HG03457 (cell line): ENCODE measurements around the gene P2RY14.
A peak's percentile ranks its signal among the peaks of the same experiment; 100 is the strongest.

Source experiments
- ATAC-seq: cut with Tn5 transposase; IDR thresholded peaks from one replicate; pipeline ENCODE4 v1.9.1; 2021; ENCODE audit warnings: moderate number of reproducible peaks; ENCODE audit not compliant: unreplicated experiment

Gene P2RY14

DNA sequence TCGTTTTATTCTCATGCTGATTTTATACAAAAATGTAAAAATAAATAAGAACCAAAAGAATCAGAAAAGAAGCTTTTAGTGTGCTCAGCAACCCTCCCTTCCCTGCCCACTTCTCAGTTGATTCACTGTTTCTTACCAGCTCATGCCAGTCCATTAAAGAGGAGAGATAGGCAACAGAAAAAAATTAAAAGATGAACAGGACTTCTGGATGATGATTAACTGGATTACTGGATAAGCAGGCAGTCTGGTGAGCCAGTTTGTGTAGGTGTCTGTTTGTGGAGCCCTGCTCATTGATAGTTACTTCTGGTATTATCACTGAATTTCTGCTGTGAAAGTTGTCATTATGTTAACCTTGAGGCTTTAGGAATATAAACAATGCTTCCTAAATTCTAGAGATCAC, 60.2 kb downstream of the P2RY14 start:
- no peak for ATAC-seq

DNA sequence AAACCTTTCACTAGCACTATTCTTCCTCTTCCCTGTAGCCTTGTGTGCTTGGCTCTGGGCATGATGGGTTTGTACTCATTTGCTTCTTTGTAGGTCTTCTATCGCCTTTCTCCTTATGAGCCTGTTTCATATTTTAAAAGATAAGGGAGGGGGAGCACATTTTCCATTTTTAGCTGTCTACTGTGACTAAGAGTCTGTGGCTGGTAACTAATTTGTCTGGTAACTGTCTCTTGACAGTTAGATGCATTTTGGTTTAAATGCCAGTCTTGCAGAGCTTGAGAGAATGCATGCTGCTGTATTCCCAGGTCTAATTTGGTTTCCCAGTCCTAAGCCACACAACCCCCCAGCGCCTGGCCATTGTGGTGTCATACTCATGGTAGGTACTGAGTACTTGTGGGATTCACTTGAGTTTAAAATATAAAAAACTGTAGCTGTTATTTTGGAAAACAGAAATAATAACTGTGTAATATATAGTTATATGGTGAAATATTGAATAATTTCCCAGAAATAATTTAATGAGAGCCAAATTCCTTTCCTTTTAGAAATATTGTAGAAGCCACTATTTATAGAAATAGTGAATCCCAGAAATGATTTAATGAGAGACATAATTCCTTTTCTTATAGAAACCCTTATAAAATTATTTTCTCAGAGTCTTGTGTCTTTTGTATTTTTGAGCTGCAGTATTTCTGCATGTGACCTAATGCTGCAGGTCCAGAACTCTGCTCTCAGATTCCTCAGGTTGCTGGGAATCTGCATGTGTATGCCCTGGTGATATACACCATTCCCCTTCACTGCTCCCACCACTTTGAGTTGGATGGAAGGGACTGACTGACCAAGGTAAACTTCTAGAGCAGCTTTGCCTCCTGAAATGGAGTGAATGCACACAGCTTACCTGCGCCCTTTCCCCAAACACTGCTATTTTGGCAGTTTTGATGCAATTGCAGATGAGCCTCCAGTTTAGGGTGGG, 61.4 kb downstream of the P2RY14 start:
- ATAC-seq = no peak

DNA sequence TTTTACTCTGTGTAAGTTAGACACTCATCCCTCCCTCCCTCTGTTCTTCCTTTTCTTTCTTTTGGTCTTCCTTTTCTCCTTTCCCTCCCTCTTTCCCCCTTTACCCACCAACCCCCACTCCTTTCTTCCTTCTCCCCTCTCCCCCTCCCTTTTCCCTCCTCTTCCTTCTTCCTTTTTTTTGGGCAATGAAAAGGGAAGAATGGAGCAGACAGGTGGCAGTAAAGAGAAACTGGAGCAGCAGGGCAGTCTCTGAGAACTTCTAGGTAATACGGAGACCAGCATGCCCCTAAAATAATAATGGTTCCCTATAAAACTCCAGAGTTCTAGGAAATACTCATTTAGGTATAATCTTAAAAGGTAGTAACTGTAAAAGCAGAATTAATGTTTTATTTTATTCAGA, 63.9 kb downstream of the P2RY14 start:
- ATAC-seq = no peak

DNA sequence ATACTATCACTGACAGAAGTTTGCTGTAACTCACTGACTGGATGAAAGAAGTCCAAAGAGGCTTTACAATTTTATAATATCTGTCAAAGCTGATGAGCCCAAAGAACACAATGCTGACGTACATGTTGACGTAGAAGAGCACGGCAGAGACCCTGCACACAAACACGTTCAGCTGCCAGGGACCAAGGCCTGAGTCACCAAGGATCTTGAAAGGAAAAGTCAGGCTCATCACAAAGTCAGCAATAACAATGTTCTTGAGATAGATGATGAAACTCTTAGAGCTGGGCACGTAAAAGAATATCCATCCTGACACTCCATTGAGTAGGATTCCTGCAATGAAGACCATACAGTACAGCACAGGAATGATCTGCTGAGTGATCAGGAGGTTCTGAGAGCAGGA, 64.5 kb downstream of the P2RY14 start:
- no peak for ATAC-seq

DNA sequence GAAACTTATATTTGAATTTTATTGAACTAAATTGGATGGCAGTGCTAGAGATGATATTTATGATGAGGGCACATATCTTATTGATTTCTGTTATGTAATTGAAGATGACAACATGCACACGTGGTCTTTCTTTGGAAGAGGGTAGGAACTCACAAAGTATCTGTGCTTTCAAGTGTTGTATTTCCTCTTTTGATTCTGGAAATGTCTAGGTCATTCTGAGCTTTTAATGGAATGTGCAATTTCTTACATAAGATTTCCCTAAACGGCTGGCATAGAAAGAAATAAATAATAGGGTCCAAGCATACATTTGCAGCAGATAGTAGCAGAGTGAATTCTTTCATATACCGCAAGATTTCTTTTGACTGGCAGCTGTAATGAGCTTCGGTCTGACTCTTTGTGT, 65.2 kb downstream of the P2RY14 start:
- ATAC-seq = no peak

DNA sequence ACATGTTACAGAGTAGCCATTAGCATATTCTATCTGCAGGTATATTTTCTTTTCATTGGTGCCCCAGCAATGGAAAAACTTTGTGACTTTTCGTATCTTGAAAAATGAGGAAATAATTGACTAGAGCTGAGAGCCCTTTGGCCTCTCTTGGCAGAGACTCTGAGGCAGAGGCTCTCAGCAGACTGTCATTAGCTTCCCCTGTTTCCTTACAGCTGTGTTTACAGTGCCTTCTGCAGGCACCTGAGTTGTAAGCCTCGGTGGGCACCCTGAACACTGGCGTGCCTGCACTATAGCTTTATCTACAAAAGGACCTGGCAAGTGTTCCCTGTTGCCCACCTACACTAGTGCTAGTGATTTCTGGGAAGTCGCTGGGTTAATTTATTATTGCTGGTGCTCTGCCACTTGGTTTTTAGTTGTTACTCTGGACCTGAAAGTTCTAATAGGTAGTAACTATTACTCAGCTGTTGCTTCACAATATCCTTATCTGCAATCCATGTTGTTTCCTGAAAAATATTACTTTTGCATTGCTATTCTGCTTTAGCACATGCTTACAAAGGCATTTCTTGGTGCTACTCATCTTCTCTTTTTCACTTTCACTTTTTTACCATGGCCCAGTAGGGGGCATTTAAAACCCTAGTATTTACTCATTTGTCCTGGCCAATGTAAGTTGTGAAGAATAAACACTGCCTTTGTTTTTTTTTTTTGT, 67.5 kb downstream of the P2RY14 start:
- ATAC-seq = no peak

DNA sequence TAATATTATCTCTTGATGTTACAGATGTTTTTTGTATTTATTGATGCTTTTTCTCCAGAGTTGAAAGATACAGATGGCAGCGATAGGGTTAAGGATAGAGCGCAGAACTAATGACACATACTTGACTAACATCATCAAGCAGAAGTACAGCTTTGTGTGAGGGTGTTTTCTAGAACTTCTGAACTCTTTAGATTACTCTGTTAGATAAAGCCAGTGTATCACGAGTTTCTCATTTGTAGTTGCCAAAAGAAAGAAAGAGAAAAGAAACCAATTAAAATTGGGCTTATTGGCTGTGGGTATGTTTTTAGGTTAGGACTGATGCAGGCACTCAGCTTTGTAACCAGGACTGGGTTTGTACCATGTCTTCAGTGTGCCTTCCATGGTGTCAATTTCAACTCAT, 68.7 kb downstream of the P2RY14 start:
- no peak for ATAC-seq

DNA sequence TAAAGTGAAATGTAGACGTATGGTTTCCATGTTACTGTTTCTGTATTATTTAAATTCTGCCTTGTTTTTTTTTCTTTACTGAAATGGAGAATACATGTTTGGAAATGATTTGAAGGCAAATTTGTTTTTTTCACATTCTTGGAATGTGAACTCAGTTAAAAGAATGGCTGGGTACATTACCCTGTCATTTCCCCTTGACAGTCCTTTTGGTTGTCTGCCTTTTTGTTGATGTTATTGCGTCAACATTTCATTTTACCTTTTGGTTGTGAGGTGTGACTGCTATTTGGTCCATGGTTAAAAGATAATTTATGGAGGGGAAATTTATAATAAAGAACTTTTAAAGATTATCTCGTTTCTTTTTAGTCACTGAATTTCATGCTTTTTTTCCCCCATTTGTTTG, 72.1 kb downstream of the P2RY14 start:
- ATAC-seq = no peak

DNA sequence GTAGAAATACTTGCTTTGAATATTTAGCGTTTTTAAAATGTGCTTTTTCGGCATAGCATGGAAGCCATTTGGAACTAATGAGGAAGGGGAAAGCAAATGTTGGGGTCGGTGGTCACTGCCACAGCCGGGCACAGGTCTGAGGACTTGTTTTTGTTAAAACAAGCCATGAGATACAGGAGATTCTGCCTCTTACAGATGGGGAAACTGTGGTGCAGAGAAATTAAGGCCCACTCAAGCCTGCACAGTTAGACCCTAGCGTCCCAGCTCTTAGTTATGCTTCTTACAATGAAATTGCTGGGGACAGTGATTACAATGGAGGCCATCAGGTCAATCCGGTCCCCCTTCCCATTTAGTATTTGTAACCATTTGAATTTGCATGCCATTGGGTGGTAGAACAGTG, 72.9 kb downstream of the P2RY14 start:
- no peak for ATAC-seq

DNA sequence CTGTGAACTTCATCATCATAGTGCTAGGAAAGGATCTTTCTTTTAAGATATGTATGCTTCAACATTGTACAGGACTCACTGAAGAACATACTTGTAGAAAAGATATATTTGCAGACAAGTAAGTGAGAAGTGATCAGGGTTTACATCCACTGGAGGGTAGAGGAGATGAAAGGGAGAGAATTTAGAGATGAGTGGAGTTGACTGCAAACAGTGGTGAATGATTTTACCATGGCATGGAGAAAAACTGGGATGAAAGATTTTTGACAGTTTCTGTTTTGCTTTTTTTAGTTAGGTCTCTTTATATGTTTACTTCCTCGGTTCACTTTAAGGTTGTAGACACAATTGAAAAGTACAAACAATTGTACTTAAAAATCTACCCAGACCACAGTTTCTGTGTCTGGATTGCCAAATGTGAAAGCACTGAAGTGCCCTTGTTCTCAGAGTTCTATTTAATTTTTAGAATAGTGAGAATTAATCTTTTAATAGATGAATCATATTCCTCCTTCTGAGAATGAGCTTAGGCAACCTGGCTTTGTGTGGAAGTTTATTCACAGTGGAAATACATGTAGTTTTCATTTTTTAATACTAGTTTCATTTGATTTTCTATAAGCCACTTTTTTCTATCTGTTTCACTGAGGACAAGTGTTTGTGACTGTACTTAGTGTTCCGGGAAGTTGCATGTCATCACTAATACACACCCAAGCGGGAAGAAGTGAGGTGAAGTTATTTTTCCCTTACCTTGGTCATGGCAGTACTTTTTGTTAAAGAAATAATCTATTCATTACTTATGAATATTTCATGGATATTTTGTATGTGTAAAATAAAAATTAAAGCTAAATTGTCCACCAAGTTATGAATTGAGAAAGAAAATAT, 73.6 kb downstream of the P2RY14 start:
- no peak for ATAC-seq

DNA sequence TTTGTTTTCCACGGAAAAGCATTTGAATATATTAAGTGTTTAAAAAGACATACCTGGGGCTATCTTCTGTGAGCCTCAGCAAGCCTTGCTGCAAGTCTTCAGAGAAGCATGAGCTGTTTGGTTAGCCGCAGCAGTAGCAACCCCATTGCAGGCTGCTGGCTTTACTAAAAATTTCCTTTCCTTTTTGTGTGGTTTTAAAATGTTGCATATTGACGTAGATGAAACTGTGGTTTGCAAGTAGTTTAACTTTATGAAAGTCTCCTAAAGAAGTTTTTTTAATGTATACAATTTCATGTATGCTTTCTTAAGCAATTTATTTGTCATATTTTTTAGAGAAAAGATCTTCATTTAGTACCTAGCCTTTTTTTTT, 75.3 kb downstream of the P2RY14 start, which contains the start of gene GPR171:
Gene GPR171 (minus strand): TSS at position 166 of the 370 bp plus-strand sequence. CDS start 3,830 bp downstream, outside the sequence.
- ATAC-seq = peak; percentile 81

DNA sequence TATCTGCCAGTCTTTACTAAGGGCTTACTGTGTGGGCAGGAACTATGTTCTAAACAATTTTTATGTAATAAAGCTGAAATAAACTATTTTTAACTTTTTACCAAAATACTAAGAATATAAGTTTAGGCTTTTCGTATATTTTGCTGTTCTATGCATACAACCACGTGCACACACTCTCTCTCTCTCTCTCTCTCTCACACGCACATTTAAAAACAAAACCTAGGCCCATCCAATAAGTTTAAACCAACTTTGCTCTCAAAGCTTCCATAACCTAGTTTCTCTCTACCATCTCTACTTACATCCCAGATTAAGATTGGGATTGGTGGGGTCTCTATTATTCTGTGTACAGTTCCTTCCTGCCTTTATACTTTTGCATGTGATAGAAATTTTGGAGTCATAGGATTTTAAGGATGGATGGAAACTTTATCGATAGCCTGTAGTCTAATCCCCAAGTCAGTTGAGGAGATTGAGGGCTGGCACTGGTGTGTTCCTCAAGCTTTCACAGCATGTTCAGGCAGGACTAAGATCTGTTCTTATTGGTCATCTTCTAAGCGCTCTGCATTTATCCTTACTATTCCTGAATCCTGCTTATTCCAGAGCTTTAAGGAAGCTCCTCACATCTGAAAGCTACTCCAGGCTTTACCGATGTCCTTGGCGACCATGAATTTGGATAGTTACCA, 77.2 kb downstream of the P2RY14 start:
- ATAC-seq = no peak

DNA sequence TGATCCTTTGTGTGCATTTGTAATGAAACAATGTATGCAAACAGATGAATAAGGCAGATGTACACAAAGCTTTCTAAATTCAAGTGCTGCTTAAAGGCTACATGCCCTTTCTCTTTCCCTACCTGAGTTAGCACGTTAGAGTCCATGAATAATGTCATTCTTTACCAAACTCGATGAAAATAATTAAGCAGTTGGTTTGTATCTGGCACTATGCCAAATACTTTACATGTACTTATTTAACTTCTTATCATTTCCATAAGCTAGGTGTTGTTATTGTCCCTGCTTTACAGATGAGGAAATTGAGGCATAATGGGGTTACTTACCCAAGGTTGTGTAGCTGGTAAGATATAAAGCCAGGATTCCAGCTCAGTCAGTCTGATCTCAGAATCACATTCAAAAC, 77.8 kb downstream of the P2RY14 start:
- ATAC-seq = no peak

DNA sequence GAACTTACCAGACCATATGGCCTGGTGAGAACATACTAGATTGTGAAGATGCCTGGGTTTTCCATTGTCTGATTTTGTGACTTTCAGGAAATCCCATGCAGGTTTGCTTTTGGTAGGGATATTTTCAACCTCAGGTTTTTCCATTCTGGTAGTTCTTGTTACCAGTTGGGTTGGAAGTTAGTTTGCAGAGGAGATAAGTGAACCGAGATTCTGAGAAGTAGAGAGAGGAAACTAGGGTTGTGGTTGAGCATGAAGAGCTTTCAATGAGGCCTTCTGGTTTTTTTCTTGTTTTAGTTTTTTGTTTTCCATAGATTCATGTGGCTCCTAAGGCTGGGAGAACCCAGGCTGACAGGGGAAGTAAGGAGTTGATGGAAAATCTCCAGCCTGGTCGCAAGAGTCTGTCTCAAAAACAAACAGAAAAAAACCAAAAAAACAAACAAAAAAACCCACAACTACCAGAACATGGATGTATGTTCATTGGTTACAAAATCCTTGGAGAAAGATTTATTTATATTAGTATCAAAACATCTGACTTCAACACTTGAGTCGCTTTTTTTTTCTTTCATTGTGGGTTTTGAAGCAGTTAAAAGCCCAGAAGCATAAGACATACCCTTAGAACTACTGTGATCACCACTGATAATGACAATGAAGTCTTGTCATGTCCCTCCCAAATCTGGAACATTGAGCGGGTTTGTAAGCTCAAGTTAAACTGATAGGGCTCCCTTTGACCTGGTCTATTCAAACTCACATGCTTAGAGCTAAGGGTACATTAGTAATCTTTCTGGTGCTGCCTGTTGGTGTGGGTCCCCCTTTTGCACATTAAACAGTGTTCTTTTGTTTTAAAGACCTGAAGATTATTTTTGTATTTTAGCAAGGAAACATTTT, 78.5 kb downstream of the P2RY14 start:
- no peak for ATAC-seq

DNA sequence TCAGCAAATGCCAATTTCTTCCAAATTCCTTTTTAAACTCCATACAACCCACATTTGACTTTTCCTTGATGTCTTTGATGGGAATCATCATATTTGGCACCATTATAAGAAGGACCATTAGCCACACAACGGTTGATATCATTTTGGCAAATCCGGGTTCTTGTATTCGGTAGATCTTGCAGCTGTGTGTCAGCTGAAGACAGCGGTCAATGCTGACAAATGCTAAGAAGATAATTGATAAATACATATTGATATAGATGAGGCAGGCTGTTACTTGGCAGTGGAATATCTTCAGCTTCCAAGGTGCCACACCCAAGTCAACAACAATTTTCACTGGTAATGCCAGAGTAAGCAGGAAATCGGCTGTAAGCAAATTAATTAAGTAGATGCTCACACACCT, 79.5 kb downstream of the P2RY14 start:
- ATAC-seq = no peak

DNA sequence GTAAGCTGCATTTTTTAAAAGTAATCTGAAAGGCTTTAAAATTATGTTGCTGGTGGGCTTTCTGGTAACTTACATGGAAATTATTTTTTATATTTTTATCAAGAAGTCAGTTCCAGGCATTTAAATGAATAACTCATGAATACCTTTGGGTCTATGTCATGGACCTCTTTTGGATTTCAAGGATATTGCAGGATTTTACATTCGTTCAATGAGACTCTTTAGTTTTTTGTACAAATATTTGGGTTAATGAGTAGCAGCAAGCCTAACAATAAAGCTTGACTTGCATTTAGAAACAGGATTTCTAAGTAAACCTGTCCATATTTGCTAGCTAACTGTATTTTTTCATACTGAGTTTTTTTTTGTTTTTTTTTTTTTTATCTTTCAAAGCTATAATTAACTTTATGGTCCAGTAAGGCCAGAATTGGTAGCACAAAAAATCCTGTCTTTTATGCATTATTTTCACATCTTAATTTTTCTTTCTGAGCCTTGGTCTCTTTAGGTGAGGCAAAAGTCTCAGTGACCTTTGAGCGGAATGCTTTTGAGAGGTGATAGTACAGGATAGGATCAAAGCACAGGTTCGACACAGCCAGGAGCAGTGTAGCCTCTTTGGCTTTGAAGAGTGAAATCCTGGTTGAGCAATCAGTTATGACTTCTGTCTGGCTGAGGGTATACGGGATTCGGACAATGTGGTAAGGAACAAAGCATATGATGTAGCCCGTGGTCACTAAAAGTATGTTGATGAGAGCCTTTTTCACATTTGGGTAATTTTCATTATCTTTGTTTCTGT, 80.2 kb downstream of the P2RY14 start:
- ATAC-seq = no peak

DNA sequence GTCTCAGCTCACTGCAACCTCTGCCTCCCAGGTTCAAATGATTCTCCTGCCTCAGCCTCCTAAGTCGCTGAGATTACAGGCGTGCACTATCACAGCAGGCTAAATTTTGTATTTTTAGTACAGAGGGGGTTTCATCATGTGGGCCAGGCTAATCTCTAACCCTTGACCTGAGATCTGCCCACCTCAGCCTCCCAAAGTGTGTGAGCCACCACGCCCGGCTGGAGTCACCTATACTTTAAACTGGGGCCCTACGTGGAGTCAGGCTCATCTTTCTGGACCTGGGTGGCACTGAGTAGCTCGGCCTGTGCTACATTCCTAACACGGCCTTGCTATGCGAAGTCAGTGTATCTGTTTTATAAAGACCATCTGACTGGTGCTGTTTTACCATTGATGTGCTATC, 81.1 kb downstream of the P2RY14 start:
- no peak for ATAC-seq

DNA sequence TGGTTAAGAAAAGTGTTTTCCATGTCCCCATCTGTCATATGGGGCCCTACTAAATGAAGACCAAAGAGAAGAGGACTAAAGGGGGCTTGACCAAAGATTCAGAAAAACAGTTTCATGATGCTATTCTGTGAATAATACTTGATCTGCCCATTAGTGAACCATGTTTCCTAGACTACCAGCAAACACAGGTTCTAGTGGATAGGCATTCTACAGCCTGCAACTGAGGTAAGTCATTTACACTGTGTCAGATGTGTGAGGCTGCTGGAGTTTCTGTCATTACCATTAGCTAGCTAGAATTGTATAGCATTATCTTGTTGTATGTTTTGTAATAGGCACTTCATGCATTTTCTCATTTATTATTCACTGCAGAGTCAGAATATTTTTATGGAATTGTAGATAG, 81.9 kb downstream of the P2RY14 start:
- ATAC-seq = no peak

DNA sequence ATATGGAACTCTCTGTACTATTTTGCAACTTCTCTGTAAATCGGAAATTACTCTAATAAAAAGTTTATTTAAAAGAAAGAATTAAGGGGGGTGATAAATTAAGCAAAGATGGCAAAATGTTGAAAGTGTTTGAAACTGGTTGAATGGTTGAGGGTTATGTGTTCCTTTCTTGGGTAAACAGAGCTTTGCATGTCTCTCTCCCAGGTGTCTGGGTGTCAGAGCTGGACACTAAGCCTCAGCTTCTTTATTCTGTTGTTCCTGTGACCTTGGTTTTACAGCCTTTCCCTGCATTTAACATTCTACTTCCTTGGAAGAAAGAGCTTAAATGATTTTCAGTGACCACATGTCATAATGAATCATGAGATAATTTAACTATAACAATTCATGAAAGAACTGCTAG, 82.5 kb downstream of the P2RY14 start:
- no peak for ATAC-seq
